WTC11 (cell line): ENCODE data around the gene RGS7. TPM values are rescaled to one million over a fixed set of nuclear protein-coding genes. Genes with fewer than 3 reads are reported as not detected.

ENCODE experiments used
- ATAC-seq: fragments of 200-7000 bp; cut with Tn5 transposase; 2 replicates; pipeline ENCODE4 v1.10.0; 2021; ENCODE audit warnings: mild to moderate bottlenecking, moderate library complexity
- CTCF ChIA-PET: fragments of 300-600 bp; sonication (Branson Sonifier 250); formaldehyde crosslinking; loops from one replicate; lab custom pipeline; 2021; ENCODE audit warnings: antibody characterized with exemption; lab: Charles Lee
- POLR2A ChIA-PET: fragments of 350-600 bp; sonication (Branson Sonifier 250); formaldehyde crosslinking; loops from one replicate; lab custom pipeline; 2021; ENCODE audit warnings: antibody characterized with exemption; lab: Charles Lee
- DNase-seq: peaks from one replicate; pipeline ENCODE4 v3.0.0; 2021; ENCODE audit warnings: low spot score
- H3K27ac Mint-ChIP-seq: 2 replicates; pipeline ENCODE4 v1.8.0; 2021; ENCODE audit warnings: mixed read lengths
- H3K27me3 Mint-ChIP-seq: 2 replicates; pipeline ENCODE4 v1.8.0; 2021; ENCODE audit warnings: low read depth, mild to moderate bottlenecking, moderate library complexity, mixed read lengths
- H3K36me3 Mint-ChIP-seq: 2 replicates; pipeline ENCODE4 v1.8.0; 2021; ENCODE audit warnings: mixed read lengths
- H3K4me1 Mint-ChIP-seq: 2 replicates; pipeline ENCODE4 v1.8.0; 2022; ENCODE audit warnings: mixed read lengths
- H3K4me3 Mint-ChIP-seq: 2 replicates; pipeline ENCODE4 v1.8.0; 2021; ENCODE audit warnings: mild to moderate bottlenecking, moderate library complexity, mixed read lengths
- H3K9me3 Mint-ChIP-seq: 2 replicates; pipeline ENCODE4 v1.8.0; 2021; ENCODE audit warnings: mixed read lengths
- CREM ChIP-seq: sonication (generic); formaldehyde crosslinking; IDR thresholded peaks from 2 replicates; pipeline ENCODE4 v1.8.1; 2022; ENCODE audit warnings: mild to moderate bottlenecking, missing genetic modification reagents, moderate library complexity
- ESRRA ChIP-seq: sonication (generic); formaldehyde crosslinking; IDR thresholded peaks from 2 replicates; pipeline ENCODE4 v1.8.1; 2022; ENCODE audit warnings: mild to moderate bottlenecking, missing genetic modification reagents, borderline replicate concordance
- ETV6 ChIP-seq: sonication (generic); formaldehyde crosslinking; IDR thresholded peaks from 2 replicates; pipeline ENCODE4 v1.8.1; 2022; ENCODE audit warnings: mild to moderate bottlenecking, missing genetic modification reagents
- FOXJ3 ChIP-seq: sonication (generic); formaldehyde crosslinking; IDR thresholded peaks from 2 replicates; pipeline ENCODE4 v1.9.0; 2021; ENCODE audit warnings: missing genetic modification reagents, mild to moderate bottlenecking, borderline replicate concordance
- GABPB1 ChIP-seq: sonication (generic); formaldehyde crosslinking; IDR thresholded peaks from 2 replicates; pipeline ENCODE4 v1.8.1; 2023; ENCODE audit warnings: mild to moderate bottlenecking, missing genetic modification reagents
- HMGA2 ChIP-seq: fragments of 250-450 bp; sonication (Bioruptor Pico); IDR thresholded peaks from 2 replicates; pipeline ENCODE4 v1.4.0; 2021; ENCODE audit warnings: mild to moderate bottlenecking, moderate library complexity
- NR1H2 ChIP-seq: sonication (generic); formaldehyde crosslinking; IDR thresholded peaks from 2 replicates; pipeline ENCODE4 v1.9.0; 2021; ENCODE audit warnings: mild to moderate bottlenecking, moderate library complexity, missing genetic modification reagents
- SMAD3 ChIP-seq: sonication (generic); formaldehyde crosslinking; IDR thresholded peaks from 2 replicates; pipeline ENCODE4 v1.8.0; 2022; ENCODE audit warnings: missing genetic modification reagents, mild to moderate bottlenecking, borderline replicate concordance
- SOX15 ChIP-seq: fragments of 250-450 bp; sonication (Bioruptor Pico); IDR thresholded peaks from 2 replicates; pipeline ENCODE4 v1.9.0; 2021; ENCODE audit warnings: mild to moderate bottlenecking
- SP1 ChIP-seq: sonication (generic); formaldehyde crosslinking; conservative IDR thresholded peaks from 2 replicates; pipeline ENCODE4 v1.8.1; 2022; ENCODE audit warnings: missing genetic modification reagents
- TCF7 ChIP-seq: sonication (generic); formaldehyde crosslinking; IDR thresholded peaks from 2 replicates; pipeline ENCODE4 v1.8.0; 2022; ENCODE audit warnings: mild to moderate bottlenecking, low read depth, missing genetic modification reagents, moderate library complexity
- TEAD4 ChIP-seq: sonication (generic); formaldehyde crosslinking; IDR thresholded peaks from 2 replicates; pipeline ENCODE4 v1.8.0; 2022; ENCODE audit warnings: mild to moderate bottlenecking, missing genetic modification reagents
- ZNF121 ChIP-seq: sonication (generic); formaldehyde crosslinking; IDR thresholded peaks from 2 replicates; pipeline ENCODE4 v1.8.0; 2023; ENCODE audit warnings: missing genetic modification reagents
- ZNF138 ChIP-seq: sonication (generic); formaldehyde crosslinking; conservative IDR thresholded peaks from 2 replicates; pipeline ENCODE4 v1.8.1; 2022; ENCODE audit warnings: mild to moderate bottlenecking, moderate library complexity, missing genetic modification reagents
- ZNF263 ChIP-seq: sonication (generic); formaldehyde crosslinking; IDR thresholded peaks from 2 replicates; pipeline ENCODE4 v1.8.1; 2022; ENCODE audit warnings: low read depth, mild to moderate bottlenecking, moderate library complexity, missing genetic modification reagents
- ZNF281 ChIP-seq: sonication (generic); formaldehyde crosslinking; IDR thresholded peaks from 2 replicates; pipeline ENCODE4 v1.8.0; 2023; ENCODE audit warnings: mild to moderate bottlenecking, missing genetic modification reagents
- total RNA-seq: library from RNA; stranded (reverse); gene quantifications from 3 replicates; pipeline ENCODE4 v1.2.3, GENCODE V29; 2021
- TF ChIP-seq, protein P1 (sequence below): sonication (generic); formaldehyde crosslinking; IDR thresholded peaks from 2 replicates; pipeline ENCODE4 v1.8.1; 2022; ENCODE audit warnings: mild to moderate bottlenecking, missing genetic modification reagents, moderate library complexity, borderline replicate concordance
- TF ChIP-seq, protein P2 (sequence below): sonication (generic); formaldehyde crosslinking; IDR thresholded peaks from 2 replicates; pipeline ENCODE4 v1.8.1; 2022; ENCODE audit warnings: mild to moderate bottlenecking, moderate library complexity, missing genetic modification reagents
- TF ChIP-seq, protein P3 (sequence below): sonication (generic); formaldehyde crosslinking; IDR thresholded peaks from 2 replicates; pipeline ENCODE4 v1.8.1; 2023; ENCODE audit warnings: mild to moderate bottlenecking, missing genetic modification reagents, moderate library complexity
- TF ChIP-seq, protein P4 (sequence below): fragments of 250-450 bp; sonication (Bioruptor Pico); IDR thresholded peaks from 2 replicates; pipeline ENCODE4 v1.8.0; 2021; ENCODE audit warnings: mild to moderate bottlenecking
- TF ChIP-seq, protein P5 (sequence below): sonication (generic); formaldehyde crosslinking; IDR thresholded peaks from 2 replicates; pipeline ENCODE4 v1.8.0; 2022; ENCODE audit warnings: mild to moderate bottlenecking, missing genetic modification reagents
- TF ChIP-seq, protein P6 (sequence below): sonication (generic); formaldehyde crosslinking; IDR thresholded peaks from 2 replicates; pipeline ENCODE4 v1.8.0; 2022; ENCODE audit warnings: missing genetic modification reagents

Gene RGS7
- total RNA-seq, 1 experiment from 2014 or later: 1.2 TPM

- TF ChIP-seq, protein P1, sequence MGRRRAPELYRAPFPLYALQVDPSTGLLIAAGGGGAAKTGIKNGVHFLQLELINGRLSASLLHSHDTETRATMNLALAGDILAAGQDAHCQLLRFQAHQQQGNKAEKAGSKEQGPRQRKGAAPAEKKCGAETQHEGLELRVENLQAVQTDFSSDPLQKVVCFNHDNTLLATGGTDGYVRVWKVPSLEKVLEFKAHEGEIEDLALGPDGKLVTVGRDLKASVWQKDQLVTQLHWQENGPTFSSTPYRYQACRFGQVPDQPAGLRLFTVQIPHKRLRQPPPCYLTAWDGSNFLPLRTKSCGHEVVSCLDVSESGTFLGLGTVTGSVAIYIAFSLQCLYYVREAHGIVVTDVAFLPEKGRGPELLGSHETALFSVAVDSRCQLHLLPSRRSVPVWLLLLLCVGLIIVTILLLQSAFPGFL (CRISPR knock-in tag): no peak
- TF ChIP-seq ZNF138 (CRISPR knock-in tag): no peak
- TF ChIP-seq, protein P2, sequence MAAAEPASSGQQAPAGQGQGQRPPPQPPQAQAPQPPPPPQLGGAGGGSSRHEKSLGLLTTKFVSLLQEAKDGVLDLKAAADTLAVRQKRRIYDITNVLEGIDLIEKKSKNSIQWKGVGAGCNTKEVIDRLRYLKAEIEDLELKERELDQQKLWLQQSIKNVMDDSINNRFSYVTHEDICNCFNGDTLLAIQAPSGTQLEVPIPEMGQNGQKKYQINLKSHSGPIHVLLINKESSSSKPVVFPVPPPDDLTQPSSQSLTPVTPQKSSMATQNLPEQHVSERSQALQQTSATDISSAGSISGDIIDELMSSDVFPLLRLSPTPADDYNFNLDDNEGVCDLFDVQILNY: no peak
- TF ChIP-seq TCF7 (CRISPR knock-in tag): no peak
- TF ChIP-seq HMGA2 (CRISPR knock-in tag): no peak
These were observed 9.2 kb upstream of the RGS7 start (continued) for GRCh38 chr1:241366196-241366595.

DNA sequence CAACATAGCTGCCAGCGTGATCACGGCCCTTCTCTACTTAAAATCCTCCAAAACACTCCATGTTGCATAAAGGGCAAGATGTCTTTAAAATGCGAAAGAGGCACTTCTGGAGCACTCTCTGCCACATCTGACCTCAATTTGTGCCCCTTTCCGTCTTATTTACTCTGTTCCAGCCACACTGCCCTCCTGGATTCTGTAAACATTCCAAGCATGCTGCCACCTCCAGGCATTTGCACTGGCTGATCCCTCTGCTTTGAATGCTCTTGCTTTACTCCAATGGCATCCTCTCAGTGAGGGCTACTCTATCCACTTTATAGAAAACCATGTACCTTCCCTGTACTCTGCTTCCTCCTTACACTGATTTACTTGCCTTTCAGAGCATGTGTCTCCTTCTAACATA, 5.3 kb upstream of the RGS7 start:
- H3K4me1 Mint-ChIP-seq: peaks cover 4% of the 10 kb centered on the region
- no peak overlapping the region for H3K27ac Mint-ChIP-seq
- DNase-seq (no peak), ATAC-seq (no peak)
- H3K4me3 Mint-ChIP-seq: no peak overlapping the region
- TF ChIP-seq CREM (CRISPR knock-in tag) (no peak), ZNF281 (CRISPR knock-in tag) (no peak), ESRRA (CRISPR knock-in tag) (no peak), TEAD4 (CRISPR knock-in tag) (no peak), GABPB1 (CRISPR knock-in tag) (no peak), SMAD3 (no peak), ZNF121 (CRISPR knock-in tag) (no peak), SP1 (no peak), NR1H2 (CRISPR knock-in tag) (no peak), ZNF263 (CRISPR knock-in tag) (no peak), SOX15 (CRISPR knock-in tag) (no peak), ETV6 (CRISPR knock-in tag) (no peak), FOXJ3 (CRISPR knock-in tag) (no peak)
- TF ChIP-seq, protein P3, sequence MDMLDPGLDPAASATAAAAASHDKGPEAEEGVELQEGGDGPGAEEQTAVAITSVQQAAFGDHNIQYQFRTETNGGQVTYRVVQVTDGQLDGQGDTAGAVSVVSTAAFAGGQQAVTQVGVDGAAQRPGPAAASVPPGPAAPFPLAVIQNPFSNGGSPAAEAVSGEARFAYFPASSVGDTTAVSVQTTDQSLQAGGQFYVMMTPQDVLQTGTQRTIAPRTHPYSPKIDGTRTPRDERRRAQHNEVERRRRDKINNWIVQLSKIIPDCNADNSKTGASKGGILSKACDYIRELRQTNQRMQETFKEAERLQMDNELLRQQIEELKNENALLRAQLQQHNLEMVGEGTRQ (CRISPR knock-in tag): no peak
- TF ChIP-seq, protein P1 (CRISPR knock-in tag): no peak
- TF ChIP-seq, protein P4, sequence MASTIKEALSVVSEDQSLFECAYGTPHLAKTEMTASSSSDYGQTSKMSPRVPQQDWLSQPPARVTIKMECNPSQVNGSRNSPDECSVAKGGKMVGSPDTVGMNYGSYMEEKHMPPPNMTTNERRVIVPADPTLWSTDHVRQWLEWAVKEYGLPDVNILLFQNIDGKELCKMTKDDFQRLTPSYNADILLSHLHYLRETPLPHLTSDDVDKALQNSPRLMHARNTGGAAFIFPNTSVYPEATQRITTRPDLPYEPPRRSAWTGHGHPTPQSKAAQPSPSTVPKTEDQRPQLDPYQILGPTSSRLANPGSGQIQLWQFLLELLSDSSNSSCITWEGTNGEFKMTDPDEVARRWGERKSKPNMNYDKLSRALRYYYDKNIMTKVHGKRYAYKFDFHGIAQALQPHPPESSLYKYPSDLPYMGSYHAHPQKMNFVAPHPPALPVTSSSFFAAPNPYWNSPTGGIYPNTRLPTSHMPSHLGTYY (CRISPR knock-in tag): no peak
- TF ChIP-seq, protein P5, sequence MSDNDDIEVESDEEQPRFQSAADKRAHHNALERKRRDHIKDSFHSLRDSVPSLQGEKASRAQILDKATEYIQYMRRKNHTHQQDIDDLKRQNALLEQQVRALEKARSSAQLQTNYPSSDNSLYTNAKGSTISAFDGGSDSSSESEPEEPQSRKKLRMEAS (CRISPR knock-in tag): no peak
- TF ChIP-seq, protein P6, sequence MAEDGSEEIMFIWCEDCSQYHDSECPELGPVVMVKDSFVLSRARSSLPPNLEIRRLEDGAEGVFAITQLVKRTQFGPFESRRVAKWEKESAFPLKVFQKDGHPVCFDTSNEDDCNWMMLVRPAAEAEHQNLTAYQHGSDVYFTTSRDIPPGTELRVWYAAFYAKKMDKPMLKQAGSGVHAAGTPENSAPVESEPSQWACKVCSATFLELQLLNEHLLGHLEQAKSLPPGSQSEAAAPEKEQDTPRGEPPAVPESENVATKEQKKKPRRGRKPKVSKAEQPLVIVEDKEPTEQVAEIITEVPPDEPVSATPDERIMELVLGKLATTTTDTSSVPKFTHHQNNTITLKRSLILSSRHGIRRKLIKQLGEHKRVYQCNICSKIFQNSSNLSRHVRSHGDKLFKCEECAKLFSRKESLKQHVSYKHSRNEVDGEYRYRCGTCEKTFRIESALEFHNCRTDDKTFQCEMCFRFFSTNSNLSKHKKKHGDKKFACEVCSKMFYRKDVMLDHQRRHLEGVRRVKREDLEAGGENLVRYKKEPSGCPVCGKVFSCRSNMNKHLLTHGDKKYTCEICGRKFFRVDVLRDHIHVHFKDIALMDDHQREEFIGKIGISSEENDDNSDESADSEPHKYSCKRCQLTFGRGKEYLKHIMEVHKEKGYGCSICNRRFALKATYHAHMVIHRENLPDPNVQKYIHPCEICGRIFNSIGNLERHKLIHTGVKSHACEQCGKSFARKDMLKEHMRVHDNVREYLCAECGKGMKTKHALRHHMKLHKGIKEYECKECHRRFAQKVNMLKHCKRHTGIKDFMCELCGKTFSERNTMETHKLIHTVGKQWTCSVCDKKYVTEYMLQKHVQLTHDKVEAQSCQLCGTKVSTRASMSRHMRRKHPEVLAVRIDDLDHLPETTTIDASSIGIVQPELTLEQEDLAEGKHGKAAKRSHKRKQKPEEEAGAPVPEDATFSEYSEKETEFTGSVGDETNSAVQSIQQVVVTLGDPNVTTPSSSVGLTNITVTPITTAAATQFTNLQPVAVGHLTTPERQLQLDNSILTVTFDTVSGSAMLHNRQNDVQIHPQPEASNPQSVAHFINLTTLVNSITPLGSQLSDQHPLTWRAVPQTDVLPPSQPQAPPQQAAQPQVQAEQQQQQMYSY (CRISPR knock-in tag): no peak
- POLR2A ChIA-PET: no interaction called here
- CTCF ChIA-PET: no interaction called here
- H3K27me3 Mint-ChIP-seq: peaks cover 17% of the 10 kb centered on the region
- H3K9me3 Mint-ChIP-seq: peaks cover 8% of the 10 kb centered on the region; the same call in 1 of the 2 replicates
- no peaks in the 10 kb centered on the region for H3K36me3 Mint-ChIP-seq
